ENCODE results near the gene PTTG1IP. TPM values are rescaled to one million over a fixed set of nuclear protein-coding genes. Genes with fewer than 3 reads are reported as not detected.

PTTG1IP gene
- total and polyA plus RNA-seq, 10 of the 15 experiments (the other 5 are each of a cell fraction or from before 2014, with no cell fraction given) = 2.4 to 56.4 (median 44.4) TPM

DNA sequence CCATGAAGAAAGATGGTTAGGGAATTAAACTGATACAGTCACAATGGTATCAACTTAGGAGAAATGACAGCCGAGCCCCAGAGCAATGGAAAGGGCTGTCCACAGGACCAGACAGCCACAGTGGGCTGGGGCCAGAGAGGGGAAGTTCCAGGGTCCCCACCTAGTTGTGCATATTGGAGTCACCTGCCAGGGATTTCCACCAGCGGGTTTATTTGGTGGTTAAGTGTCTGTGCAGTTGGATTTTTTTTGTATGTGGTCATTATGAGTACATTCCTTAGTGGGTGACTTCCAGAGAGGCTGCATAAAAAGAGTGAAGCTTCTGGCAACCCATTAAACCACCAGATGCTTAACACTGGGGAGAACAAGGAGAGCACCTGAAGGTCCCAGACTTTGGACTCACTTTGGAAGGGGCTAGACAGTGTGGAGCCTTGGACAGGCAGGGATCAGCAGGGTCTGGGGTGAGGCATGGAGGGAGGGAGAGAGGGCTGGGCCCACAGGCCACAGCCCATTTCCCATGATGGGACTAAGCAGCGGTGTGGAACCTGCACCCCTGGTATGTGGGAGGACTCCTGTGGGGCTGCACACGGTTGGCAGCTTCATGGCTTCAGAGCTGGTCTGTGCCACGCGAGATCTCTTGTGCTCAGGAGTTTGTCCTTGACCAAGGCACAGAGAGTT is 7.8 kb upstream of the PTTG1IP start (continued):
- TF ChIP-seq PAX5 (IDR thresholded peaks at IDR 0.05; ENCODE audit: borderline replicate concordance, low read depth, low read length) (no peak), IKZF2 (IDR thresholded peaks at IDR 0.05) (peak; percentile 46 to 51; a peak in 3 of 4 replicates), MTA2 (IDR thresholded peaks at IDR 0.05; ENCODE audit: low read depth) (no peak), ZNF592 (IDR thresholded peaks at IDR 0.05) (no peak), RB1 (IDR thresholded peaks at IDR 0.05; ENCODE audit: borderline replicate concordance) (no peak), GABPA (IDR thresholded peaks at IDR 0.05; ENCODE audit: low read depth) (no peak), NFYB (IDR thresholded peaks at IDR 0.05; ENCODE audit: insufficient read depth, low read depth, low read length) (no peak), NFYA (IDR thresholded peaks at IDR 0.05; ENCODE audit: borderline replicate concordance, low read depth, low read length) (no peak), DPF2 (IDR thresholded peaks at IDR 0.05) (peak; percentile 63; the same call in 1 of the 2 replicates), RCOR1 (conservative IDR thresholded peaks at IDR 0.05; ENCODE audit: low read depth, low read length) (no peak), BMI1 (IDR thresholded peaks at IDR 0.05; ENCODE audit: borderline replicate concordance) (no peak), FOS (IDR thresholded peaks at IDR 0.05; ENCODE audit: borderline replicate concordance, extremely low read depth, insufficient read length) (no peak), ZNF217 (IDR thresholded peaks at IDR 0.05) (no peak), MYB (IDR thresholded peaks at IDR 0.05; ENCODE audit: borderline replicate concordance, low read depth, low read length) (no peak), SREBF2 (IDR thresholded peaks at IDR 0.05; ENCODE audit: low read length) (no peak)
- TF ChIP-seq, protein P1, sequence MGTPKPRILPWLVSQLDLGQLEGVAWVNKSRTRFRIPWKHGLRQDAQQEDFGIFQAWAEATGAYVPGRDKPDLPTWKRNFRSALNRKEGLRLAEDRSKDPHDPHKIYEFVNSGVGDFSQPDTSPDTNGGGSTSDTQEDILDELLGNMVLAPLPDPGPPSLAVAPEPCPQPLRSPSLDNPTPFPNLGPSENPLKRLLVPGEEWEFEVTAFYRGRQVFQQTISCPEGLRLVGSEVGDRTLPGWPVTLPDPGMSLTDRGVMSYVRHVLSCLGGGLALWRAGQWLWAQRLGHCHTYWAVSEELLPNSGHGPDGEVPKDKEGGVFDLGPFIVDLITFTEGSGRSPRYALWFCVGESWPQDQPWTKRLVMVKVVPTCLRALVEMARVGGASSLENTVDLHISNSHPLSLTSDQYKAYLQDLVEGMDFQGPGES (IDR thresholded peaks at IDR 0.05) = no peak
- TF ChIP-seq, protein P2, sequence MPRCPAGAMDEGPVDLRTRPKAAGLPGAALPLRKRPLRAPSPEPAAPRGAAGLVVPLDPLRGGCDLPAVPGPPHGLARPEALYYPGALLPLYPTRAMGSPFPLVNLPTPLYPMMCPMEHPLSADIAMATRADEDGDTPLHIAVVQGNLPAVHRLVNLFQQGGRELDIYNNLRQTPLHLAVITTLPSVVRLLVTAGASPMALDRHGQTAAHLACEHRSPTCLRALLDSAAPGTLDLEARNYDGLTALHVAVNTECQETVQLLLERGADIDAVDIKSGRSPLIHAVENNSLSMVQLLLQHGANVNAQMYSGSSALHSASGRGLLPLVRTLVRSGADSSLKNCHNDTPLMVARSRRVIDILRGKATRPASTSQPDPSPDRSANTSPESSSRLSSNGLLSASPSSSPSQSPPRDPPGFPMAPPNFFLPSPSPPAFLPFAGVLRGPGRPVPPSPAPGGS (IDR thresholded peaks at IDR 0.05; ENCODE audit: borderline replicate concordance, insufficient read depth, low read depth, low read length, poor library complexity, severe bottlenecking) = no peak
- TF ChIP-seq, protein P3, sequence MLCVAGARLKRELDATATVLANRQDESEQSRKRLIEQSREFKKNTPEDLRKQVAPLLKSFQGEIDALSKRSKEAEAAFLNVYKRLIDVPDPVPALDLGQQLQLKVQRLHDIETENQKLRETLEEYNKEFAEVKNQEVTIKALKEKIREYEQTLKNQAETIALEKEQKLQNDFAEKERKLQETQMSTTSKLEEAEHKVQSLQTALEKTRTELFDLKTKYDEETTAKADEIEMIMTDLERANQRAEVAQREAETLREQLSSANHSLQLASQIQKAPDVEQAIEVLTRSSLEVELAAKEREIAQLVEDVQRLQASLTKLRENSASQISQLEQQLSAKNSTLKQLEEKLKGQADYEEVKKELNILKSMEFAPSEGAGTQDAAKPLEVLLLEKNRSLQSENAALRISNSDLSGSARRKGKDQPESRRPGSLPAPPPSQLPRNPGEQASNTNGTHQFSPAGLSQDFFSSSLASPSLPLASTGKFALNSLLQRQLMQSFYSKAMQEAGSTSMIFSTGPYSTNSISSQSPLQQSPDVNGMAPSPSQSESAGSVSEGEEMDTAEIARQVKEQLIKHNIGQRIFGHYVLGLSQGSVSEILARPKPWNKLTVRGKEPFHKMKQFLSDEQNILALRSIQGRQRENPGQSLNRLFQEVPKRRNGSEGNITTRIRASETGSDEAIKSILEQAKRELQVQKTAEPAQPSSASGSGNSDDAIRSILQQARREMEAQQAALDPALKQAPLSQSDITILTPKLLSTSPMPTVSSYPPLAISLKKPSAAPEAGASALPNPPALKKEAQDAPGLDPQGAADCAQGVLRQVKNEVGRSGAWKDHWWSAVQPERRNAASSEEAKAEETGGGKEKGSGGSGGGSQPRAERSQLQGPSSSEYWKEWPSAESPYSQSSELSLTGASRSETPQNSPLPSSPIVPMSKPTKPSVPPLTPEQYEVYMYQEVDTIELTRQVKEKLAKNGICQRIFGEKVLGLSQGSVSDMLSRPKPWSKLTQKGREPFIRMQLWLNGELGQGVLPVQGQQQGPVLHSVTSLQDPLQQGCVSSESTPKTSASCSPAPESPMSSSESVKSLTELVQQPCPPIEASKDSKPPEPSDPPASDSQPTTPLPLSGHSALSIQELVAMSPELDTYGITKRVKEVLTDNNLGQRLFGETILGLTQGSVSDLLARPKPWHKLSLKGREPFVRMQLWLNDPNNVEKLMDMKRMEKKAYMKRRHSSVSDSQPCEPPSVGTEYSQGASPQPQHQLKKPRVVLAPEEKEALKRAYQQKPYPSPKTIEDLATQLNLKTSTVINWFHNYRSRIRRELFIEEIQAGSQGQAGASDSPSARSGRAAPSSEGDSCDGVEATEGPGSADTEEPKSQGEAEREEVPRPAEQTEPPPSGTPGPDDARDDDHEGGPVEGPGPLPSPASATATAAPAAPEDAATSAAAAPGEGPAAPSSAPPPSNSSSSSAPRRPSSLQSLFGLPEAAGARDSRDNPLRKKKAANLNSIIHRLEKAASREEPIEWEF (IDR thresholded peaks at IDR 0.05; ENCODE audit: insufficient replicate concordance, low read depth, low read length) = no peak
